Measurements from ENCODE around the gene EIF2B4. TPM values are rescaled to one million over a fixed set of nuclear protein-coding genes. Genes with fewer than 3 reads are reported as not detected.
A peak's percentile ranks its signal among the peaks of the same experiment; 100 is the strongest.

EIF2B4 gene
- 18.3 TPM for total RNA-seq

GRCh38 chr2:27370026-27370815 lies at the start of gene EIF2B4, which contains the start of gene SNX17:
EIF2B4 (minus strand) TSS chr2:27370338; CDS start chr2:27370314, 24 bp downstream.
SNX17 (plus strand) TSS chr2:27370616; CDS start chr2:27370744, 128 bp downstream.
- peak within 1 kb of the TSS; percentile 93 for H3K27ac ChIP-seq (ENCODE audit: low read depth, low read length)
- H3K27me3 ChIP-seq (ENCODE audit: control insufficient read depth in 3 of 3, insufficient read depth in 3 of 3, low read length in 3 of 3): no peaks in the 10 kb centered on the region
- H3K9ac ChIP-seq (ENCODE audit: low read depth in 1 of 3, low read length in 3 of 3): peak within 1 kb of the TSS; percentile 96 to 99 (median 97)
- no peaks in the 10 kb centered on the region for H3K9me3 ChIP-seq (ENCODE audit: control insufficient read depth in 3 of 3, low read length in 3 of 3)
- H3K36me3 ChIP-seq (ENCODE audit: control insufficient read depth in 3 of 3, insufficient read depth in 3 of 3, low read length in 3 of 3): peaks cover 49 to 62% (median 56%) of the 10 kb centered on the region in 3 donors
- peaks cover 30 to 40% (median 31%) of the 10 kb centered on the region in 3 donors for H3K4me1 ChIP-seq (ENCODE audit: control insufficient read depth in 3 of 3, insufficient read depth in 3 of 3, low read length in 3 of 3)
- peak within 1 kb of the TSS; percentile 97 to 99 (median 98) for H3K4me3 ChIP-seq (ENCODE audit: low read length in 3 of 3)

GRCh38 chr2:27416151-27416550 lies 46.0 kb upstream of the EIF2B4 start:
- Histone ChIP-seq H3K27ac (ENCODE audit: low read depth, low read length) (no peak overlapping the region), H3K27me3 (ENCODE audit: control insufficient read depth in 3 of 3, insufficient read depth in 3 of 3, low read length in 3 of 3) (no peaks in the 10 kb centered on the region), H3K4me3 (ENCODE audit: low read length in 3 of 3) (no peak overlapping the region), H3K9me3 (ENCODE audit: control insufficient read depth in 3 of 3, low read length in 3 of 3) (no peaks in the 10 kb centered on the region), H3K36me3 (ENCODE audit: control insufficient read depth in 3 of 3, insufficient read depth in 3 of 3, low read length in 3 of 3) (no peaks in the 10 kb centered on the region), H3K4me1 (ENCODE audit: control insufficient read depth in 3 of 3, insufficient read depth in 3 of 3, low read length in 3 of 3) (no peaks in the 10 kb centered on the region), H3K9ac (ENCODE audit: low read depth in 1 of 3, low read length in 3 of 3) (no peak overlapping the region)

- H3K27me3 ChIP-seq (ENCODE audit: control insufficient read depth in 3 of 3, insufficient read depth in 3 of 3, low read length in 3 of 3): no peaks in the 10 kb centered on the region
- H3K4me3 ChIP-seq (ENCODE audit: low read length in 3 of 3): no peak overlapping the region
- H3K4me1 ChIP-seq (ENCODE audit: control insufficient read depth in 3 of 3, insufficient read depth in 3 of 3, low read length in 3 of 3): peaks cover 7 to 19% (median 15%) of the 10 kb centered on the region in 3 donors
- no peak overlapping the region for H3K27ac ChIP-seq (ENCODE audit: low read depth, low read length)
- no peak overlapping the region for H3K9ac ChIP-seq (ENCODE audit: low read depth in 1 of 3, low read length in 3 of 3)
- no peaks in the 10 kb centered on the region for H3K36me3 ChIP-seq (ENCODE audit: control insufficient read depth in 3 of 3, insufficient read depth in 3 of 3, low read length in 3 of 3)
- no peaks in the 10 kb centered on the region for H3K9me3 ChIP-seq (ENCODE audit: control insufficient read depth in 3 of 3, low read length in 3 of 3)
Observed at GRCh38 chr2:27412419-27413152, 42.4 kb upstream of the EIF2B4 start.

GRCh38 chr2:27409321-27410073 lies 39.4 kb upstream of the EIF2B4 start, which contains the start of gene PPM1G:
PPM1G (minus strand) TSS chr2:27409591; CDS start chr2:27409422, 169 bp downstream.
- H3K4me1 ChIP-seq (ENCODE audit: control insufficient read depth in 3 of 3, insufficient read depth in 3 of 3, low read length in 3 of 3): peaks cover 7 to 19% (median 15%) of the 10 kb centered on the region in 3 donors
- no peaks in the 10 kb centered on the region for H3K27me3 ChIP-seq (ENCODE audit: control insufficient read depth in 3 of 3, insufficient read depth in 3 of 3, low read length in 3 of 3)
- peak within 1 kb of the TSS; percentile 85 for H3K27ac ChIP-seq (ENCODE audit: low read depth, low read length)
- H3K36me3 ChIP-seq (ENCODE audit: control insufficient read depth in 3 of 3, insufficient read depth in 3 of 3, low read length in 3 of 3): peaks cover 0 to 4% (median 0%) of the 10 kb centered on the region in 3 donors
- H3K9me3 ChIP-seq (ENCODE audit: control insufficient read depth in 3 of 3, low read length in 3 of 3): no peaks in the 10 kb centered on the region
- H3K9ac ChIP-seq (ENCODE audit: low read depth in 1 of 3, low read length in 3 of 3): peak within 1 kb of the TSS; percentile 82 to 99 (median 94)
- H3K4me3 ChIP-seq (ENCODE audit: low read length in 3 of 3): peak within 1 kb of the TSS; percentile 80 to 91 (median 88)

GRCh38 chr2:27408601-27409320 lies 38.6 kb upstream of the EIF2B4 start:
- H3K27ac ChIP-seq (ENCODE audit: low read depth, low read length): peak overlapping the region; percentile 85

GRCh38 chr2:27407798-27408491 lies 37.8 kb upstream of the EIF2B4 start:
- H3K9me3 ChIP-seq (ENCODE audit: control insufficient read depth in 3 of 3, low read length in 3 of 3): no peaks in the 10 kb centered on the region
- peaks cover 7 to 19% (median 15%) of the 10 kb centered on the region in 3 donors for H3K4me1 ChIP-seq (ENCODE audit: control insufficient read depth in 3 of 3, insufficient read depth in 3 of 3, low read length in 3 of 3)
- peak overlapping the region; percentile 82 to 99 (median 94) for H3K9ac ChIP-seq (ENCODE audit: low read depth in 1 of 3, low read length in 3 of 3)
- H3K27ac ChIP-seq (ENCODE audit: low read depth, low read length): no peak overlapping the region
- H3K27me3 ChIP-seq (ENCODE audit: control insufficient read depth in 3 of 3, insufficient read depth in 3 of 3, low read length in 3 of 3): no peaks in the 10 kb centered on the region
- peak overlapping the region; percentile 56 to 85 (median 80) for H3K4me3 ChIP-seq (ENCODE audit: low read length in 3 of 3)
- H3K36me3 ChIP-seq (ENCODE audit: control insufficient read depth in 3 of 3, insufficient read depth in 3 of 3, low read length in 3 of 3): peaks cover 0 to 4% (median 0%) of the 10 kb centered on the region in 3 donors

More at GRCh38 chr2:27408601-27409320, 38.6 kb upstream of the EIF2B4 start:
- Histone ChIP-seq H3K4me1 (ENCODE audit: control insufficient read depth in 3 of 3, insufficient read depth in 3 of 3, low read length in 3 of 3) (peaks cover 7 to 19% (median 15%) of the 10 kb centered on the region in 3 donors), H3K9ac (ENCODE audit: low read depth in 1 of 3, low read length in 3 of 3) (peak overlapping the region; percentile 82 to 99 (median 94)), H3K4me3 (ENCODE audit: low read length in 3 of 3) (peak overlapping the region; percentile 80 to 91 (median 85)), H3K9me3 (ENCODE audit: control insufficient read depth in 3 of 3, low read length in 3 of 3) (no peaks in the 10 kb centered on the region), H3K36me3 (ENCODE audit: control insufficient read depth in 3 of 3, insufficient read depth in 3 of 3, low read length in 3 of 3) (peaks cover 0 to 4% (median 0%) of the 10 kb centered on the region in 3 donors), H3K27me3 (ENCODE audit: control insufficient read depth in 3 of 3, insufficient read depth in 3 of 3, low read length in 3 of 3) (no peaks in the 10 kb centered on the region)

- Histone ChIP-seq H3K27ac (ENCODE audit: low read depth, low read length) (no peak overlapping the region), H3K36me3 (ENCODE audit: control insufficient read depth in 3 of 3, insufficient read depth in 3 of 3, low read length in 3 of 3) (peaks cover 0 to 4% (median 0%) of the 10 kb centered on the region in 3 donors), H3K9me3 (ENCODE audit: control insufficient read depth in 3 of 3, low read length in 3 of 3) (no peaks in the 10 kb centered on the region), H3K27me3 (ENCODE audit: control insufficient read depth in 3 of 3, insufficient read depth in 3 of 3, low read length in 3 of 3) (no peaks in the 10 kb centered on the region), H3K9ac (ENCODE audit: low read depth in 1 of 3, low read length in 3 of 3) (no peak overlapping the region), H3K4me3 (ENCODE audit: low read length in 3 of 3) (no peak overlapping the region), H3K4me1 (ENCODE audit: control insufficient read depth in 3 of 3, insufficient read depth in 3 of 3, low read length in 3 of 3) (no peaks in the 10 kb centered on the region)
Observed at GRCh38 chr2:27400348-27401135, 30.4 kb upstream of the EIF2B4 start.

- H3K36me3 ChIP-seq (ENCODE audit: control insufficient read depth in 3 of 3, insufficient read depth in 3 of 3, low read length in 3 of 3): no peaks in the 10 kb centered on the region
- H3K27me3 ChIP-seq (ENCODE audit: control insufficient read depth in 3 of 3, insufficient read depth in 3 of 3, low read length in 3 of 3): no peaks in the 10 kb centered on the region
- H3K9me3 ChIP-seq (ENCODE audit: control insufficient read depth in 3 of 3, low read length in 3 of 3): no peaks in the 10 kb centered on the region
- H3K27ac ChIP-seq (ENCODE audit: low read depth, low read length): no peak overlapping the region
- no peaks in the 10 kb centered on the region for H3K4me1 ChIP-seq (ENCODE audit: control insufficient read depth in 3 of 3, insufficient read depth in 3 of 3, low read length in 3 of 3)
- no peak overlapping the region for H3K4me3 ChIP-seq (ENCODE audit: low read length in 3 of 3)
- no peak overlapping the region for H3K9ac ChIP-seq (ENCODE audit: low read depth in 1 of 3, low read length in 3 of 3)
Observed at GRCh38 chr2:27398962-27399361, 28.8 kb upstream of the EIF2B4 start.
